Frontal cortex (tissue), 4 donors: ENCODE results near the gene C1QTNF4. TPM values are rescaled to one million over a fixed set of nuclear protein-coding genes. Genes with fewer than 3 reads are reported as not detected.

ENCODE experiments used
- DNase-seq, 2 donors: peaks; one replicate each; pipeline ENCODE4 v3.0.0; 2012; ENCODE audit warnings: low spot score in 2 of 2
- FAIRE-seq: peaks from 2 replicates; lab custom pipeline; 2012; peaks lifted over from hg19 to GRCh38; lab: Jason Lieb, UNC
- total RNA-seq: library from RNA; depleted of rRNA; stranded (reverse); fragments of >200 nt; gene quantifications from one replicate; pipeline ENCODE4 v1.2.3, GENCODE V29; 2014
- donor health status: control.
- donor health status: control.
- donor health status: control.

Gene C1QTNF4
- total RNA-seq, 1 donor from 2014 or later: 14.7 TPM

GRCh38 chr11:47595967-47596366 is 1.8 kb upstream of the C1QTNF4 start:
- FAIRE-seq (no peak), DNase-seq (no peak)

- no peak for DNase-seq
- FAIRE-seq: no peak
Observed at GRCh38 chr11:47595029-47595428, 818 bp upstream of the C1QTNF4 start.

GRCh38 chr11:47593492-47593933 is 698 bp downstream of the C1QTNF4 start:
- DNase-seq: no peak
- no peak for FAIRE-seq

GRCh38 chr11:47592970-47593369 is 1.2 kb downstream of the C1QTNF4 start:
- no peak for FAIRE-seq

GRCh38 chr11:47592251-47592650 is 2.0 kb downstream of the C1QTNF4 start:
- FAIRE-seq: no peak

More at GRCh38 chr11:47592970-47593369, 1.2 kb downstream of the C1QTNF4 start:
- DNase-seq: no peak

GRCh38 chr11:47591764-47592163 is 2.4 kb downstream of the C1QTNF4 start:
- no peak for DNase-seq

More at GRCh38 chr11:47592251-47592650, 2.0 kb downstream of the C1QTNF4 start:
- DNase-seq: no peak

GRCh38 chr11:47589977-47590861 is 4.0 kb downstream of the C1QTNF4 start:
- no peak for FAIRE-seq
- no peak for DNase-seq

More at GRCh38 chr11:47591764-47592163, 2.4 kb downstream of the C1QTNF4 start:
- FAIRE-seq: no peak

GRCh38 chr11:47589584-47589976 is 4.6 kb downstream of the C1QTNF4 start:
- no peak for FAIRE-seq
- DNase-seq: no peak

GRCh38 chr11:47589118-47589517 is 5.1 kb downstream of the C1QTNF4 start:
- DNase-seq (no peak), FAIRE-seq (no peak)

GRCh38 chr11:47587723-47588326 is 6.4 kb downstream of the C1QTNF4 start:
- FAIRE-seq (no peak), DNase-seq (peak in 1 of 2 donors; percentile 63)

GRCh38 chr11:47587039-47587716 is 7.0 kb downstream of the C1QTNF4 start:
- DNase-seq (no peak), FAIRE-seq (no peak)

GRCh38 chr11:47586098-47586855 is 7.9 kb downstream of the C1QTNF4 start, which contains the start of gene FAM180B:
FAM180B (plus strand) TSS chr11:47586678; CDS start chr11:47586769, 91 bp downstream.
- no peak for DNase-seq
- FAIRE-seq: no peak

GRCh38 chr11:47583844-47584243 is 10.4 kb downstream of the C1QTNF4 start:
- DNase-seq (no peak), FAIRE-seq (no peak)

- FAIRE-seq: no peak
- peak; percentile 87 to 90 for DNase-seq
Observed at GRCh38 chr11:47578524-47579494, 15.4 kb downstream of the C1QTNF4 start, which contains the start of the genes KBTBD4 and NDUFS3. KBTBD4 (minus strand) TSS chr11:47578970; CDS start chr11:47578951, 19 bp downstream. NDUFS3 (plus strand) TSS chr11:47579074; CDS start chr11:47579092, 18 bp downstream.

GRCh38 chr11:47577460-47578041 is 16.7 kb downstream of the C1QTNF4 start:
- no peak for DNase-seq
- no peak for FAIRE-seq

GRCh38 chr11:47573321-47573720 is 20.9 kb downstream of the C1QTNF4 start:
- DNase-seq: no peak
- FAIRE-seq: no peak

GRCh38 chr11:47572715-47573255 is 21.4 kb downstream of the C1QTNF4 start:
- no peak for FAIRE-seq
- DNase-seq: no peak

- FAIRE-seq (no peak), DNase-seq (no peak)
Observed at GRCh38 chr11:47571895-47572294, 22.3 kb downstream of the C1QTNF4 start.
